GM12878 (cell line): Measurements from ENCODE around the gene ITPR3. TPM values are rescaled to one million over a fixed set of nuclear protein-coding genes. Genes with fewer than 3 reads are reported as not detected.

Source experiments
- ATAC-seq: fragments of 200-7000 bp; cut with Tn5 transposase; 3 replicates; pipeline ENCODE4 v1.9.1; 2020; ENCODE audit warnings: mild to moderate bottlenecking, moderate library complexity
- BruUV-seq: library from RNA; stranded (reverse); fragments of 400-500 nt; replicated peaks from 2 replicates; lab custom pipeline; 2021; lab: Mats Ljungman, UMichigan
- CTCF ChIA-PET: fragments of 300-600 bp; sonication (Branson Sonifier 250); formaldehyde crosslinking; extraction: SDS; loops from one replicate; lab custom pipeline; 2021; ENCODE audit warnings: inconsistent platforms; lab: Yijun Ruan, JAX
- POLR2A ChIA-PET: fragments of 350-600 bp; formaldehyde crosslinking; extraction: SDS; loops from one replicate; lab custom pipeline; 2021; ENCODE audit warnings: inconsistent platforms; lab: Charles Lee
- RAD21 ChIA-PET: fragments of 300-600 bp; sonication (Branson Sonifier 250); formaldehyde crosslinking; loops from one replicate; lab custom pipeline; 2023; ENCODE audit warnings: antibody characterized with exemption; ENCODE audit not compliant: unreplicated experiment; lab: Charles Lee
- SMC1A ChIA-PET: fragments of 300-600 bp; sonication (Branson Sonifier 250); formaldehyde crosslinking; loops from one replicate; lab custom pipeline; 2023; ENCODE audit not compliant: unreplicated experiment, uncharacterized antibody; lab: Charles Lee
- DNase-seq: peaks from one replicate; pipeline ENCODE4 v3.0.0-alpha.2; 2011; ENCODE audit warnings: low read depth, low spot score
- FAIRE-seq: peaks from 3 replicates; lab custom pipeline; 2011; peaks lifted over from hg19 to GRCh38; lab: Jason Lieb, UNC
- H2AFZ ChIP-seq: 2 replicates; pipeline ENCODE4 v1.6.0; 2011; ENCODE audit warnings: low read depth, low read length, control low read depth; ENCODE audit not compliant: control insufficient read depth
- H3K27ac ChIP-seq: 2 replicates; pipeline ENCODE4 v1.5.1; 2011; ENCODE audit warnings: control low read depth; ENCODE audit not compliant: control insufficient read depth, insufficient read depth
- H3K27me3 ChIP-seq, 2 experiments: replicated peaks in 1 of 2; 2 replicates each; pipeline versions ENCODE4 v1.6.0 to v1.6.1; 2011; ENCODE audit warnings: low read length in 1 of 2; ENCODE audit not compliant: control insufficient read depth in 2 of 2, insufficient read depth in 2 of 2
- H3K36me3 ChIP-seq, 2 experiments: 2 replicates each; pipeline ENCODE4 v1.5.1; 2011; ENCODE audit warnings: low read length in 1 of 2; ENCODE audit not compliant: control insufficient read depth in 2 of 2, insufficient read depth in 2 of 2
- H3K4me1 ChIP-seq: 2 replicates; pipeline ENCODE4 v1.6.1; 2011; ENCODE audit warnings: mild to moderate bottlenecking, low read length, moderate library complexity, mixed read lengths; ENCODE audit not compliant: control insufficient read depth, insufficient read depth
- H3K4me2 ChIP-seq: 2 replicates; pipeline ENCODE4 v1.6.0; 2011; ENCODE audit warnings: control low read depth; ENCODE audit not compliant: control insufficient read depth, insufficient read depth
- H3K4me3 ChIP-seq: fragments of 200-600 bp; sonication (generic); 2 replicates; pipeline ENCODE4 v1.5.1; 2016
- H3K79me2 ChIP-seq: 2 replicates; pipeline ENCODE4 v1.6.0; 2011; ENCODE audit warnings: low read length; ENCODE audit not compliant: control insufficient read depth, insufficient read depth
- H3K9ac ChIP-seq: 2 replicates; pipeline ENCODE4 v1.8.0; 2011; ENCODE audit warnings: low read length, control low read depth, mixed read lengths; ENCODE audit not compliant: control insufficient read depth, insufficient read depth
- H3K9me3 ChIP-seq: replicated peaks from 3 replicates; pipeline ENCODE4 v1.5.1; 2011; ENCODE audit warnings: mild to moderate bottlenecking, low read length; ENCODE audit not compliant: control insufficient read depth, insufficient read depth
- H4K20me1 ChIP-seq: 2 replicates; pipeline ENCODE4 v1.6.0; 2011; ENCODE audit not compliant: control insufficient read depth, insufficient read depth
- CBX3 ChIP-seq: fragments of 200-600 bp; sonication (generic); IDR thresholded peaks from 2 replicates; pipeline ENCODE4 v1.6.1; 2016; ENCODE audit warnings: low read depth, borderline replicate concordance
- CBX5 ChIP-seq: sonication (generic); IDR thresholded peaks from 2 replicates; pipeline ENCODE4 v1.6.1; 2016; ENCODE audit warnings: low read depth, moderate library complexity, mild to moderate bottlenecking, inconsistent platforms
- CHD2 ChIP-seq: IDR thresholded peaks from 2 replicates; pipeline ENCODE4 v1.6.1; 2011; ENCODE audit warnings: low read depth, low read length, improper control_type of control experiment, borderline replicate concordance
- PML ChIP-seq: IDR thresholded peaks from 2 replicates; pipeline ENCODE4 v1.6.1; 2012; ENCODE audit warnings: low read length, inconsistent platforms
- RELA ChIP-seq: fragments of 450-650 bp; IDR thresholded peaks from 2 replicates; pipeline ENCODE4 v1.8.0; 2014; ENCODE audit warnings: borderline replicate concordance; ENCODE audit not compliant: partially characterized antibody
- TAF1 ChIP-seq: IDR thresholded peaks from 2 replicates; pipeline ENCODE4 v1.6.1; 2011; ENCODE audit warnings: mild to moderate bottlenecking, low read depth, low read length, borderline replicate concordance
- TARDBP ChIP-seq: IDR thresholded peaks from 2 replicates; pipeline ENCODE4 v1.6.1; 2016; ENCODE audit warnings: borderline replicate concordance
- USF2 ChIP-seq: IDR thresholded peaks from 2 replicates; pipeline ENCODE4 v1.6.1; 2011; ENCODE audit warnings: low read depth, low read length, improper control_type of control experiment, borderline replicate concordance
- WGBS: methylation state at CpG from one replicate; pipeline ENCODE4 v1.1.6; 2016; ENCODE audit warnings: low lambda C conversion rate; ENCODE audit not compliant: insufficient replicate concordance, insufficient coverage; ENCODE audit errors: missing lambda C conversion rate; 5-methylcytosine and 5-hydroxymethylcytosine counted together
- in situ Hi-C: fragments of 300-500 bp; cut with MboI; formaldehyde crosslinking; loops from 9 replicates; pipeline ENCODE4 v1.14.3; 2018; ENCODE audit warnings: mixed read lengths
- intact Hi-C: fragments of 100-400 bp; cut with micrococcal nuclease; formaldehyde crosslinking; loops from one replicate; pipeline ENCODE4 v1.14.2; 2022; ENCODE audit not compliant: unreplicated experiment
- polyA plus RNA-seq, 11 experiments: library from polyadenylated mRNA; depleted of rRNA in 4 of 11; unstranded in 6 of 11; stranded (reverse) in 5 of 11; fragments of >200 nt; fragmentation: Nextera tagmentation in 4 of 11; fragmentation: Illumina TruSeq in 1 of 11; extraction: Ambion mirVana in 4 of 11; extraction: Trizol in 1 of 11; gene quantifications; 1 replicate in 1 of 11; 2 replicates in 10 of 11; pipeline versions ENCODE4 v1.2.1 to v1.2.3, GENCODE V29; 2011 to 2016; ENCODE audit warnings: inconsistent platforms in 2 of 11, missing spikeins in 2 of 11, low read depth in 1 of 11
- total RNA-seq, 4 experiments: library from RNA; depleted of rRNA in 3 of 4; stranded (reverse); fragments of >200 nt in 3 of 4; fragmentation: Illumina TruSeq in 1 of 4; extraction: Trizol in 1 of 4; gene quantifications; 2 replicates each; pipeline versions ENCODE4 v1.2.1 to v1.2.3, GENCODE V29; 2013 to 2021
- TF ChIP-seq, protein P1 (sequence below): fragments of 450-650 bp; conservative IDR thresholded peaks from 2 replicates; pipeline ENCODE4 v1.6.1; 2017; ENCODE audit warnings: mild to moderate bottlenecking, moderate library complexity

ITPR3 gene
- total and polyA plus RNA-seq, 10 of the 15 experiments (the other 5 are each of a cell fraction or from before 2014, with no cell fraction given), result 0.32 to 34.0 (median 11.9) TPM

- peaks cover 9% of the 10 kb centered on the region for H3K79me2 ChIP-seq
- ATAC-seq (no peak), FAIRE-seq (no peak), DNase-seq (no peak)
- in situ Hi-C loops (no loop called here), intact Hi-C loops (no loop called here)
- no peaks in the 10 kb centered on the region; the same call in 1 of the 2 replicates for H4K20me1 ChIP-seq
- H3K4me1 ChIP-seq, result peaks cover 23% of the 10 kb centered on the region
- TF ChIP-seq CHD2 (no peak), PML (no peak), CBX5 (no peak), RELA (no peak), USF2 (no peak), TAF1 (no peak), TARDBP (no peak), CBX3 (no peak)
- TF ChIP-seq, protein P1, sequence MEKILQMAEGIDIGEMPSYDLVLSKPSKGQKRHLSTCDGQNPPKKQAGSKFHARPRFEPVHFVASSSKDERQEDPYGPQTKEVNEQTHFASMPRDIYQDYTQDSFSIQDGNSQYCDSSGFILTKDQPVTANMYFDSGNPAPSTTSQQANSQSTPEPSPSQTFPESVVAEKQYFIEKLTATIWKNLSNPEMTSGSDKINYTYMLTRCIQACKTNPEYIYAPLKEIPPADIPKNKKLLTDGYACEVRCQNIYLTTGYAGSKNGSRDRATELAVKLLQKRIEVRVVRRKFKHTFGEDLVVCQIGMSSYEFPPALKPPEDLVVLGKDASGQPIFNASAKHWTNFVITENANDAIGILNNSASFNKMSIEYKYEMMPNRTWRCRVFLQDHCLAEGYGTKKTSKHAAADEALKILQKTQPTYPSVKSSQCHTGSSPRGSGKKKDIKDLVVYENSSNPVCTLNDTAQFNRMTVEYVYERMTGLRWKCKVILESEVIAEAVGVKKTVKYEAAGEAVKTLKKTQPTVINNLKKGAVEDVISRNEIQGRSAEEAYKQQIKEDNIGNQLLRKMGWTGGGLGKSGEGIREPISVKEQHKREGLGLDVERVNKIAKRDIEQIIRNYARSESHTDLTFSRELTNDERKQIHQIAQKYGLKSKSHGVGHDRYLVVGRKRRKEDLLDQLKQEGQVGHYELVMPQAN, result no peak
- peaks cover 0 to 4% of the 10 kb centered on the region in 2 experiments; a peak in 1 of 4 replicates for H3K36me3 ChIP-seq
- 81% methylated on average over 16 of the region's 16 CpGs for WGBS
- BruUV-seq, result no TSS peak
- H2AFZ ChIP-seq, result no peak overlapping the region
- no peaks in the 10 kb centered on the region for H3K9me3 ChIP-seq
- H3K27me3 ChIP-seq, result no peaks in the 10 kb centered on the region
- no peak overlapping the region for H3K4me3 ChIP-seq
- H3K4me2 ChIP-seq, result no peak overlapping the region
- no peak overlapping the region for H3K27ac ChIP-seq
- ChIA-PET RAD21 (interaction anchor here (0.9 kb wide), 1 partner anchor 120 kb away, joined by 3 read pairs; no protein-coding TSS in a partner anchor), POLR2A (no interaction called here), CTCF (interaction anchor here (0.6 to 1.6 kb wide), 5 partner anchors 9 to 118 kb away, joined by 3 to 9 read pairs (median 3); partner anchors contain the start of gene ITPR3), SMC1A (interaction anchor here (0.9 kb wide), 1 partner anchor 52 kb away, joined by 3 read pairs; no protein-coding TSS in a partner anchor)
- no peak overlapping the region for H3K9ac ChIP-seq
Measured at GRCh38 chr6:33705955-33706725, 85.0 kb downstream of the ITPR3 start.
